NCI-H146 treated with DMSO at 0.1 percent for 48 hours (cell line): Measurements from ENCODE around the gene NDC1.

Experiments
- DNase-seq: peaks from one replicate; lab custom pipeline; 2025; ENCODE audit not compliant: unreplicated experiment; lab: John Stamatoyannopoulos, UW

Gene NDC1

DNA sequence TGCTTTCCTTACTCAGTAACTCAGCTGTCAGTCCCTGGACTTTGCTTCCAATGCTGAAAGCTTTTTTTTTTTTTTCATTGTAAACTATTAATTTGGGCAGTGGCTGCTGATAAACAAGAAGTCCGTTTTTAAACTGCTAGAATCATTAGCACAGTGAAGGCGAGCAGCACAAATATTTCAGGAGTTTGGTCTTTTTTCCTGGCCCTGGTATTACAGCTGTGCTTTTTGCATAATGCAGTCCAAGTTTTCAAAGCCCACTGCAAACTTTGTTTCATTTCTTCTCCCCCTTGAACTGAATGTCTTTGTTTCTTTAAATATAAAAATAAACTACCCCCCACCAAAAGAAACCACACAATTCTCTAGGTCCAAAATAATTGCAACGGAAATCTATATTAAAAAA lies 105.7 kb downstream of the NDC1 start:
- DNase-seq = no peak

DNA sequence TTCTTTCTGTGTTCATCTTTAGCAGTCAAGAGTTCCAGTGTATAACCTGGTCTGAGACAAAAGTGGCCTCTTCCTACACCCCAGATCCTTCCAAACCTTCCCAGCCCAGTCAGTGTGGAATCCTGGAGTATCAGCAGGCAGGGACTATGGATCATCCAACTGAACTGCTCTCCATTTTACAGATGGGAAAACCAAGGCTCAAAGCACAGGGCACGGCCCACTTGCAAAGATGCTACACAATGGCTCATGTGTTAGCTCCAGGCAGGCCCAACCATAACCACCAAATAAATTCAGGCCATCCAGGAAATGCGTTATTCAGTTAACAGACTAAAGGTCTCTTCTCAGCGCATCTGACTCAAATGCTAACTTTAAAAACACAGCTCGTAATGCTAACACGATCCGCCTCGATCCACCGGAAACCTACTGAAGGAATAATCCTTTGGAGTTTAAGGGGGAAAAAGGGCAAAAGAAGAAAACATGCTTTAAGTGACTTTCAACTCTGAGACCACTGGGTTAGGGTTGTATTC lies 106.3 kb downstream of the NDC1 start:
- no peak for DNase-seq

DNA sequence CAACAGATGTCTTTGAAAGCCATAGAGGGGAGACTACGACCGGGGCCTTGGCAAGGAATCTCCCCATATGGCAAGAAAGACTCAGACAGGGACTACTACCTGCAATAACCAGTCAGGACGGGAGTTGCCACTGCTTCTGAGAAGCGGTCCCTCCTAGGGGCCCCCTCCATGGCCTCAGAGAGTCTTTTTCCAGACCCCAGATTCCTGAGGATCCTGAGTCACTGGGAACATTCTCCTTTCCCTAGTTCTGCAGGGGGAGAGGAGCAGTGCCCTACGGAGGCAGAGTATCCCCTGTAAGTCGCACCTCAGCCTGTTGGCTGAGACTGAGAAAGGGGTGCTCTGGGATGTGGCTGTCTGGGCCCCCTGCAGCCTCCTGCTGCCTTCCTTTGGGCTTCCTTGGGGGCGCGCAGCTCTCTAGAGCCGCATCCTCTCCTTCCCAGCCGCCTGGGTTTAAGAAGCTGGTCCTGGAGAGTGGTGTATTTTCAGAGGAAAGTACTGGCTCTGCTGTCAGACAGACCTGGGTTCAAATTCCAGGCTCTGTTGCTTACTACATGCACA lies 107.0 kb downstream of the NDC1 start:
- no peak for DNase-seq

DNA sequence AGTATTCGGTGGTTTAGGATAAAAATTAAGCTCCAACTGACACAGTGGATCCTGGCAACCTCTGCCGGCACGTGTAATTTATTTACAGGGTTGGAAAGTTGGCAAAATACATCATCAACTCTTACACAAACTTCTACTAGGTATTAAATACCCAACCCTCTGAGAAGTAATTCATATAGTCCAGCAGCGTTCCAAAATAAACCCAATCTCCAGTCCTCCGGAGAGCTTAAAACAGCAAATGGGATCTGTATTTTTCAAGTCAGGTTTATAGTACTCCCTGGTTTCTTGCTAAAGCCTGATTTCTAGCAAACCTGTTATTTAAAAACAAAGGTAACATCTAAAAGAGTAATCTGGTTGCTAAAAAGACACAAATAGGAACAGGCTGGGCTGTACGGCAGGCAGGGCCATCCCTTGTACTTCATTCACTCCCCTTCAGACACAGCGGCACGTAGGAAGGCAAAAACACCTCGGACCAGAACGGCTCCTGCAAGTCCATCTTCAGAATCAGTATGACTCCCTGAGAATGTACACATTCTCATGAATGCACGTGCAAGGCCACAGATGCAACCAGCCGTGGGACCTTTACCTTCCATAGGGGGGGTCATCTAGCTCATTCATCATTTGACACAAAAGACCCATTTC lies 107.8 kb downstream of the NDC1 start:
- no peak for DNase-seq

DNA sequence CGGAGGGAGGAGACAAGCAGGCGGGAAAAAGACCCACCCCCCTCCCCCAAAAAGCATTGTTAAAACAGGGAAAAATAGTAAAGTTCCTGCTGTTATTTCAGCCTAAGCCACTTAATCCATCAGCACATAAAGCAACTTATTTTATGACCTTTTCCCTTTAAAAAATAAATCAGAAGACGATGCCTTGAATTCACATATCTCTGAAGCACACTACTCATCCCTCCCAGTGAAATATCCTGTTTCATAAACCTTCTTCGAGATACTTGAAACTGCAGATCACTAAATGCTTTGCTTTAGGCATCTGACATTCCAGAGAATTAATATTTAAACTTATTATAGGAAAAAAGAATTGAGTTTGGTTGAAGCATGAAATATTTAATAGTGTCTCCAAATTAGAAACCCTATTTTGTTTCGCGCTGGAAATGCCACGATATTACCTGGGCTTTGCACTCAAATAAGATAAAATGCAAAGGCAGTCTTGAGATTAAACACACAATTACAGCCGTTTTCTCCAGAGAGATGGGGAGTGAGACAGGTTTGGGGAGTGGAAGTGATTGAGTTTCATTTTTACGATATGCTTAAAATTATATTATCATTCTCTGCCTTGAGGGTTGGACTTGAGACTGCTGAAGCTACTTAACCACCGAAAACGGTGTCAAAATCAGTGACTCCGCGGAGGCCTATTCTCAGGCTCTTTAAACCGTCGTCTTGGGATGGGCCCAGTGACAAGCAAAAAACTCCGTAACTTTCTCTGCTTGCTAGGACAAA lies 108.5 kb downstream of the NDC1 start:
- DNase-seq = no peak

DNA sequence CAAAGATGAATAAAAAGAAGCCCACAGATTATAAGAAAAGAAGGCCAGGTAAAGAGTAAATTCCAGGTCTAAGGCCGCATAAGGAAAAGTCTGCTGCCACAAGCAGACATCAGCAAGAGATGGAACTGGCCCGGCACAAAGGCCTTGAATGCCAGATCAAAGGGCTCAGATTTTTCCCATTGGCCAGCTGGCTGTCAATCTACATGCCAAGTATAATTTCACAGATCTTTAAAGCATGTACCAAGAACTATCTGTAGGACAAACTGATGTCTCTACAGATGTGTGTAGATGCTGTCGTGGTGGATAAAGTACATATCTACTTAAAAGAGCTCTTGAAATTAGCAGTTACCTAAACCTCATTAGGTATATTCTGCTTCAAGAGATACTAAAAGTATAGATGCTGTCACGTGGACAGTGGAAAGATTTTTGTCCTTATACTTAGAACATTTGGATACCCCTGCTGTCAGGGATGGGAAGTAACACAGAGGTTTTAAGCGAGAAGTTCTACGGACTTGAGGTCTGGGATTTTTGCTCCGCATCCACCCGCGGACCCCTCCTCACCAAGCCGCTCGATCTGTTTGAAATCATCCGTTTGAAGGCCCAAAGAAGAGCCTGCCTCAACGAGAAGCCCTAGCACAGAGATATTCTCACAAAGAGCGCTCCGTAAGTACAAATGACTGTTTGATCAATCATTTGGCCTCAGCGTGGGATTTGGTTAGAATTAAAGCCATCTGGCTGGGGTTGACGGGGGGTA lies 109.2 kb downstream of the NDC1 start:
- DNase-seq = no peak

DNA sequence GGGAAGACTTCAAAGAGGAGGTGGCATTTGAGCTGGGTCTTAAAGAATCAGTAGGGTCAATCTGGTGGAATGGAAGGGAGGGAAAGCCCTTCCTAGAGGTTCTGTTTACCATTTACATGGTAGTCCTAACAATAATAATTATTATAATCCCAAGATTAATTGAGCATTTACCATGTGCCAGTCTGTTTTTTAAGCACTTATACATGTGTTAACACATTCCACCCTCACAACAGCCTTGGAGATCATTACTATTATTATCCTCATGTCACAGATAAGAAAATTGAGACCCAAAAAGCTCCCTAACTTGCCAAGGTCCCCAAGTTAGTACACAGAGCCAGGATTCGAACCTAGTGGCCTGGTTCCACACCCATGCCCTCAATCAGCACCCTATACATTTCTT lies 109.9 kb downstream of the NDC1 start:
- DNase-seq = no peak

DNA sequence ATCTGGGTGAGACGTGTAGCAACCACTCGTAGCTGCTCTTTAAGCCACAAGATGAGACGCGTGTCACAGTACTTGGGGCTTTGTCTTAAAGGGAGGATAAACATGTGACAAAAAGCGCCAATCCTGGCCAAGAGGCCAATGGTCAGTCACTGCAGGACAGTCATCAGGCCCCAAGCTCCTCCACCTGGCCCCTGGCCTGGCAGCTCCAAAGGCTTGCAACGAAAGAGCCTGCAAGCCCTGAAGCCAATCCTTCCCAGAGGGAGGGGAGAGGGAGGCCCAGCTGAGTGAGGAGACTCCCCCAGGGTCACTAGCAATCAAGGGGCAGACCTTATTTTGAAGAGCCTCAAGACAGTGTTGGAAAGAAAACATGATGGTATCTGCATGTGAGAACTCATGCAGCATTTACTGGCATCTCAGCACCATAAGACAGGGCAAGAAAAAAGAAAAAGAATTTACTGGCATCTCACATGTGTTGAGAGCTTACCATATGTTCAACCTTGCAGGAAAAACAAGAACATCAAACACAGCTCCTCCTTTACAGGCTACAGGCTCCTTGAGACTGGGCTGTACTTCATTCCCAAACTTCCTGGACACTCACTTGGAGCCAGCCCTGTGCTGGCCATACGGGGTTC lies 110.5 kb downstream of the NDC1 start:
- DNase-seq = no peak

DNA sequence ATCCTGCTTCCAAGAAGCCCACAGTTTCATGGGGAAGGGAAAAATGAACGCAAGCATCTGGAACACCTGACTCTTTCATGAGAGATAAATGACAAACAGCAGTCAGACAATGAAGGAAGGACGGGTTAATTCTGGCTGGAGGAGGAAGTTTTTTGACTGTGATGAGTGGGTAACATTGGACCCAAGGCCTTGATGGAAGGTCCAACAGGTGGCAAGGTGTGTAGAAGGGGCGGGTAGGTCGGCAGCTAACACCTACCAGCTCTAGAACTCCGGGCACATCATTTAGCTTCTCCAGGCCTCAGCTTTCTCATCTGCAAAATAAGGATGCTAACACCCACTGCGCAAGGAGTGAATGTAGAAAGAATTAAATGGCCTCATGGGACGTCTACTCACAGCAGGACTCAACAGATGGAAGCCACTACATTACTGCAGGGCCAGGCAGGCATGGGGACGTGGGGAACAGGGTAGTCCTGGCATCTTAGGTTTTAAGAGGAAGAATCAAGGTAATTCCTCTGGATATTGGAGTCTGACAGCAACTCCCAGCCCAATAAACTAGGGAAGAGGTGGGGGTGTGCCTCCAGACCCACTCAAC lies 112.0 kb downstream of the NDC1 start:
- no peak for DNase-seq

DNA sequence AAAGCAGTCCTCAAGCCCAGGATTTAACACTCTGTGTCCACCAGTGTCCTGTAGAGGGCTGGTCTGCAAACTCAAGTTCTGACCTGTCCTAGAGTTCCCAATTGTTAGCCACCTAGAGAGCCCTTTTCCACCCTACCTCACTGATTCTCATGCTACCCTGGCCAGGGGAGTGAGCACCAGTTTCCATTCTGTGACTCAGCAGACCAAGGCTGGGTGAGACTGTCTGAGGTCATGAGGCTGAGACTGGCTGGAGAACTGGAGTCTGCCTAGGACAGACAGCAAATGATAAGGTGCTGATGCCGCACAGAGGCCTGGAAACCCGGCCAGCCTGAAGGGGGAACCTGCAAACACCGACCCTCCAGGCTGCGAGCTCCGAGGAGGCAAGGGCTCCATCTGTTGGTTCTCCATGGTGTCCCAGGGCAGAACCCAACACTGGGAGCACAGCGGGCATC lies 112.8 kb downstream of the NDC1 start:
- no peak for DNase-seq

DNA sequence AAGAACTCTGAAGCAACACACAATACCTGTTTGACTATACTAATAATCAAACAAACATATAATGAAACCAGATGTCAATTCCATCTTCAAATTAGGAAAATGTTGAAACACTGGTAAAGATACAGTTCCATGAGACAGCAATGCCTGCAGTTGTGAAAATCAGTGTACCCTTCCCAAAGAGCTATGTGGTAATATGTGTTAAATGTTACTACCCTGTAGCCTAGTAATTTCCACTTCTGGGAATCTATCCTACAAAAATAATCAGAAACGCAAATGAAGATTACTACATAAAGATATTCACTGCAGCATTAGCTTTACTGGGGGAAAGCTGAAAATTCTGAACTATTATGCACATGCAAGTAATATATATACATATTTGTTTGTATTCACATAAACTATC lies 116.1 kb downstream of the NDC1 start:
- DNase-seq = no peak

DNA sequence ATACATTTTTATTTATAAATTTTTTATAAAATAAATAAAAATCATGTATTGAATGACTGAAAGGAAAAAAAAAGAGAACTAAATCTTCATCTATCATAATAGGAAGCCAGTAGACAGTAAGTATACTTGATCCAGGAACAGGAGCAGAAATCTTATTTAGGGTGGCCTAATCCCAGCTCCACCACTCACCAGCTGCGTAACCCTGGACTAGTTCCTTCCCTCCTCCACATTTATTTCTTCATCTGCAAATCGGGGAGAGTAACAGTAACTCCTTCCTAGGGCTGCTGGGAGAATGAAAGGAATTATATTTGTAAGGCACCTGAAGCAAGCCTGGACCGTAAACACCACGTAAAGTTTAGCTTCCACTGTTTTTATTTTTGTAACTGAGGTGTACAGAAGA lies 117.0 kb downstream of the NDC1 start:
- DNase-seq = no peak

DNA sequence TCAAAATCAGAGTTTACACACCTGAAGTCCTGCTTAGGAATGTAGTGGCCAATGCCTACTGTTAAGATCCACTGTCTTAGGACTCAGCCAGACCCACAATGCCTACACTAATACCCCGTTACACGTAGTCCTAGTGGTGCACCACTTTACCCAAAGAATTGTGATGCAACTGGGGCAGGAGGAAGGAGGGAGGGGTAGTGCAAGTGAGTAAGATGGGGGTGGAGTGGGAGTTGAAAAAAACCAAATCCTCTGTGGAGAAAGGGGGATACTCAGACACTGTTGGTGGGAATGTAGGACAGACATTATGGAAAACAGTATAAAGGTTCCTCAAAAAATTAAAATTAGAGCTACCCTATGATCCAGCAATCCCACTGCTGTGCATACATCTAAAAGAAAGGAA lies 118.6 kb downstream of the NDC1 start:
- no peak for DNase-seq

DNA sequence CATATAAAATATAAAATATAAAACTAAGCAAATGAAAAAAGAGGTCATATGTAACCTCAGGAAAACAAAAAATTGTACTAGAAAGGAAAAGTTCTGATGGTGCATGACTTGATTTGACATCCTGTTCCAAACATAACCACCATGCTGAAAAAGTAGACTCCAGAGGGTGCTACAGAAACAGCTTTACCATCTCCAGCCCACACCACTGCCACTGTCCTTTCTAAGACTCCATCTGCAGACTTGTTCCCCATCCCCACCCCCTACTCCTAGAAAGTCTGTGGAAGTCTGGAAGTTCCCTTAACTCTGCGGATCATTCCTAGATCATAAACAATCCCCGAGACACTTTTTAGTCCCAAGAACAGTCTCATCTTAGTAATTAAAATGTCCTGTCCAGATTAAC lies 119.7 kb downstream of the NDC1 start:
- no peak for DNase-seq

DNA sequence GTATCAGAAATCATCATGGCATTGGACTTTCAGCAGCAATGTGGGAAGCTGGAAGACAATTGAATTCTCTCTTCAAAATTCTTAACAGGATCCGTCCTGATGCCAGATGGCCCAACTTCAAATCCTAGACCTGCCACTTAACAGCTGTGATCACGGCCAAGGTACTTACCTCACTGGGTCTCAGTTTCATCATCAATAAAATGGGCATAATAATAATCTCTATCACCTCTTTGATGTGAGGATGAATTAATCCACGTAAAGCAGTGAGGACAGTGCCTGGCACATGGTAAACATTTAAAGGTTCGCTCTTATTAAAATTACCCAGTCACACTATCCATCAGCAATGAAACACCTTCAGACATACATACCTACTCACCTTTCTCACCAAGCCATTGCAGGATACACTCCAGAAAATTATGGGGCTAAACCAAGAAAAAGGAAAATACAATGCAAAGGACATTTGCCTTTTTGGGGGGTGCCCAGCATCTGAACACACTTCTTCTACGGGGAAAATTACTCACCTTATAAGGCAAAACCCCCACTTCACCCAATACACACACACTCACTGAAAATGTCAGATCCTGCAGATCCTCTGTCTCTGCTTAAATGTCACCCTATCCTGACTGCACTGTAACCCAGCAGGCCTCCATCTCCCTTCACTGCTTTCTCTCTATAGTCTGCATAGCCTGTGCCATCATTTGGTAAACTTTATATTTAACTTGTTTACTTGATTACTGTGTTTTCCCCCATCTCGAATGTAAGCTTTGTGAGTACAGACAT lies 120.9 kb downstream of the NDC1 start:
- no peak for DNase-seq

DNA sequence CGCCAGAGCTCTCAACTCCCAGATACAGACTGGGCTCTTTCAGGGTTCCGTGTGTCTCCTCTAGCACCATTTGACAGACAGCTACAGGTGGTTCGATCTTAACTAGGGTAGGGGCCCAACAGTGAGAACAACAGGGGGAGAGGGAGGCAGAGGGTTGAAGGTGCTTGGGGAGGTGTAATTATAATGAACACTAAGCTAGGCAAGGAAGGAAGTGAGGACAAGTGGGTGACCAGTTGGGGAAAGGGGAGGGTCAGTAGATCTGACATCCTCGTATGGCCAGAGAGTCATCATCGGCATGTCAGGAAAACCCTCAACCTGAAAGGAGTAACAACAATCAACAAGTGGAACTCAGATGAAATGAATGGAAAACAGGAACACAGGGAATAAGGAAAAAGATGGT lies 121.9 kb downstream of the NDC1 start:
- no peak for DNase-seq

DNA sequence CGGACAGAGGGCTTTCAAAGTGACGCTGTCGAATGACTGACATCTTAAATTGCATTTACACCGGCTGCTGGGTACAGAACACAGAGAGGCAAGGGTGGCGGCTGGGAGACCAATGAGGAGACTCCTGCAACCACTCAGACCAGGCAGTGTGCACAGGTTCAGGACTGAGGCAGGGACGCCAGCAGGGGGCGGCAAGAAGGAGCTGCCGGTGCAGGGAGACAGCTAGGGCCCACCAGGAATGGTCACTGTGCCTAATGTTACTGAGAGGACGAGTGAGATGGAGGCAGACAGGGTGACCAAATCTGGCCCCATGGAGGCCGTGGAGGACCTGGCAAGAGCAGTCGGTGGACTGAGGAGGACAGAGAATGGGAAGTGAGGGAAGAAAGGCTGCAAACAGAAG lies 122.6 kb downstream of the NDC1 start:
- peak; percentile 2 for DNase-seq
